Parathyroid adenoma (tissue), 2 donors: Measurements from ENCODE around the gene ENTPD8.

Experiments used
- H2AFZ ChIP-seq: fragments of 300-600 bp; sonication (generic); one replicate; pipeline ENCODE4 v1.7.0; 2017; ENCODE audit warnings: antibody characterized with exemption, mild to moderate bottlenecking
- H3K27ac ChIP-seq: fragments of 300-600 bp; sonication (generic); one replicate; pipeline ENCODE4 v1.7.0; 2017
- H3K27me3 ChIP-seq: fragments of 300-600 bp; sonication (generic); one replicate; pipeline ENCODE4 v1.7.0; 2017; ENCODE audit warnings: low read length; ENCODE audit not compliant: control insufficient read depth, insufficient read depth
- H3K36me3 ChIP-seq: fragments of 300-600 bp; sonication (generic); one replicate; pipeline ENCODE4 v1.7.0; 2017; ENCODE audit warnings: low read length; ENCODE audit not compliant: control insufficient read depth, insufficient read depth
- H3K4me1 ChIP-seq: fragments of 300-600 bp; sonication (generic); one replicate; pipeline ENCODE4 v1.7.0; 2017; ENCODE audit warnings: control low read depth
- H3K4me2 ChIP-seq: fragments of 300-600 bp; sonication (generic); one replicate; pipeline ENCODE4 v1.7.0; 2017; ENCODE audit warnings: low read length
- H3K4me3 ChIP-seq: fragments of 300-600 bp; sonication (generic); one replicate; pipeline ENCODE4 v1.7.0; 2017; ENCODE audit warnings: low read depth, low read length
- H3K79me2 ChIP-seq: fragments of 300-600 bp; sonication (generic); one replicate; pipeline ENCODE4 v1.7.0; 2017; ENCODE audit warnings: control low read depth
- H3K9ac ChIP-seq: fragments of 300-600 bp; sonication (generic); one replicate; pipeline ENCODE4 v1.7.0; 2017; ENCODE audit warnings: mild to moderate bottlenecking
- H3K9me3 ChIP-seq: fragments of 300-600 bp; sonication (generic); one replicate; pipeline ENCODE4 v1.7.0; 2017; ENCODE audit warnings: low read length; ENCODE audit not compliant: control insufficient read depth
- TF ChIP-seq, protein P1 (sequence below): fragments of 300-600 bp; sonication (generic); IDR thresholded peaks from one replicate; pipeline ENCODE4 v1.7.0; 2017; ENCODE audit warnings: antibody characterized with exemption, mild to moderate bottlenecking
- donor health status: primary hyperparathyroidism.

Gene ENTPD8

DNA sequence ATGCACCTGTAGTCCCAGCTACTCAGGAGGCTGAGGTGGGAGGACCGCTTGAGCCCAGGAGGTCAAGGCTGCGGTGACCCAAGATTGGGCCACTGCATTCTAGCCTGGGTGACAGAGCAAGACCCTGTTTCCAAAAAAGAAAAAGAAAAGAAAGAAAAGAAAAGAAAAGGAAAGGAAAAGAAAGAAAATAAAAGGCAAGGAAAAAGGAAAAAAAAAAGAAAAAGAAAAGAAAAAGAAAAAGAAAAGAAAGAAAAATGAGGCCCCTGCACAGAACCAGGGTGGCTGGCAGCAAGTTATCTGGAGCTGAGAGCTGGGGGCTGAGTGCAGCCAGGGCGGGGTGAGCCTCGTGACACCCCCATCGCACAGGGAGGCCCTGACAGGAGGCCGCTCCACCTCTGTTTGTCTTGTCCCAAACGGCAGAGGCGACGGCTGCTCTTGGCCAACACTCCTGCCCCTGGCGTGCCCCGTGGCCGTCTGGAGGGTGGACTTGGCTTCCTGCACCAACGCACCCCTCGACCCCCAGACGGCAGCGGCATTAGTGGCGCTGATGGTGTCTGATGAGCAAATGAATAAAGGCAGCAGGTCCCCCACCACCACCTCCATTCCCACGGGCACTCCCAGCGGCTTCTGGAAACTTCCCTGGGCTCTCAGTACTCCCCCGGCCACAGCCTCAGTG, 34.9 kb downstream of the ENTPD8 start:
- Histone ChIP-seq H3K27me3 (no peaks in the 10 kb centered on the region), H3K4me1 (no peaks in the 10 kb centered on the region), H3K27ac (no peak overlapping the region), H3K4me3 (no peak overlapping the region), H3K9ac (no peak overlapping the region), H2AFZ (no peak overlapping the region), H3K36me3 (no peaks in the 10 kb centered on the region), H3K4me2 (peak overlapping the region; percentile 57), H3K9me3 (no peaks in the 10 kb centered on the region), H3K79me2 (no peaks in the 10 kb centered on the region)
- TF ChIP-seq, protein P1, sequence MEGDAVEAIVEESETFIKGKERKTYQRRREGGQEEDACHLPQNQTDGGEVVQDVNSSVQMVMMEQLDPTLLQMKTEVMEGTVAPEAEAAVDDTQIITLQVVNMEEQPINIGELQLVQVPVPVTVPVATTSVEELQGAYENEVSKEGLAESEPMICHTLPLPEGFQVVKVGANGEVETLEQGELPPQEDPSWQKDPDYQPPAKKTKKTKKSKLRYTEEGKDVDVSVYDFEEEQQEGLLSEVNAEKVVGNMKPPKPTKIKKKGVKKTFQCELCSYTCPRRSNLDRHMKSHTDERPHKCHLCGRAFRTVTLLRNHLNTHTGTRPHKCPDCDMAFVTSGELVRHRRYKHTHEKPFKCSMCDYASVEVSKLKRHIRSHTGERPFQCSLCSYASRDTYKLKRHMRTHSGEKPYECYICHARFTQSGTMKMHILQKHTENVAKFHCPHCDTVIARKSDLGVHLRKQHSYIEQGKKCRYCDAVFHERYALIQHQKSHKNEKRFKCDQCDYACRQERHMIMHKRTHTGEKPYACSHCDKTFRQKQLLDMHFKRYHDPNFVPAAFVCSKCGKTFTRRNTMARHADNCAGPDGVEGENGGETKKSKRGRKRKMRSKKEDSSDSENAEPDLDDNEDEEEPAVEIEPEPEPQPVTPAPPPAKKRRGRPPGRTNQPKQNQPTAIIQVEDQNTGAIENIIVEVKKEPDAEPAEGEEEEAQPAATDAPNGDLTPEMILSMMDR = no peak

GRCh38 chr9:137405677-137406081, 35.5 kb downstream of the ENTPD8 start:
- H3K79me2 ChIP-seq = no peaks in the 10 kb centered on the region
- H3K27me3 ChIP-seq = no peaks in the 10 kb centered on the region
- H3K27ac ChIP-seq = no peak overlapping the region
- TF ChIP-seq, protein P1 = no peak
- no peak overlapping the region for H3K9ac ChIP-seq
- H2AFZ ChIP-seq = no peak overlapping the region
- no peaks in the 10 kb centered on the region for H3K4me1 ChIP-seq
- H3K4me3 ChIP-seq = no peak overlapping the region
- no peaks in the 10 kb centered on the region for H3K9me3 ChIP-seq
- H3K4me2 ChIP-seq = no peak overlapping the region
- H3K36me3 ChIP-seq = no peaks in the 10 kb centered on the region

DNA sequence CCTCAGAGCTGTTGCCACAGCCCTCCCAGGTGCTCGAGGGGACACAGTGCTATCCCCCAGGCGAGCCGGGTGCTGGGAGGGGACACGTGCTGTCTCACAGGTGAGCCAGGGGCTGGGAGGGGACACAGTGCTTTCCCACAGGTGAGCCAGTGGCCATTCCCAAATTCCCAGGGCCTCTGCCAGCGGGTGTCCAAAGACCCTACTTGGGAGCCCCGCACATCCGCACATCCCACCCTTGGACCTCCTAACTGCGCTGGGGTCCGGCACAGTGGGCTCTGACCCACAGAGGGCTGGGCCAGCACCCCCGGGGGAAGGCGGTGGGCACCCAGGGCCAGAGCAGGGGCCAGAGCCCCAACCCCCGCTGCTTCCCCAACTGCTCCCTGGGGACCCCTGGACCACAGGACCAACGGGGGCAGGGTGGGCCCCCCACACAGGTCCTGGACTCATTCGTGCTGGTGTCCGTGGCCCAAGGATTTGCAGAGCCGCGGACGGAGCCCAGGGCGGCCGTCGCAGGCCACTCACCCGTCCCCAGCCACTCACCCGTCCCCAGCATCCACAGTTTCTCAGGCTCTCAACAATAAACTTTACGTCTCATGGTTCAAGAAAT, 36.1 kb downstream of the ENTPD8 start:
- TF ChIP-seq, protein P1 = no peak
- Histone ChIP-seq H3K27ac (no peak overlapping the region), H2AFZ (no peak overlapping the region), H3K9ac (no peak overlapping the region), H3K4me1 (no peaks in the 10 kb centered on the region), H3K4me3 (no peak overlapping the region), H3K27me3 (no peaks in the 10 kb centered on the region), H3K36me3 (no peaks in the 10 kb centered on the region), H3K4me2 (no peak overlapping the region), H3K9me3 (no peaks in the 10 kb centered on the region), H3K79me2 (no peaks in the 10 kb centered on the region)

DNA sequence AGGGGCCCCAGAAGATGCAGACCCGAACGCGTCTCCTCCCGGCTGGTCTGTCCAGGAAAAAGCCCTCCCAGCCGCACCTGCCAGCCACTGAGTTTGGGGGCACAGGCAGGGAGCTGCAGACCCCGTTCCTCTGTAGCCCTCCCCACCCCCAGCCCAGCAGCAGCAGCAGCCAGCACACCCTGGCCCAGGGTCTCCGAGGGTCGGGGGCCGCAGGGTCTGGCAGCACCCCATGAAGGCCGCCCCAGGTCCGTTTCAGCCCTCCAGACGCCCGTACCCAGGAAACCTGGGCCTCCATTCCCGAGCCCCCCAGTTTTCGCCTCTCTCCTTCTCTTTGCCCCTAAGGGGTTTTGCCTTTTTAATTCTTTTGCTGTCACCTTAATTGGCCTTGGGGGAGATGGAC, 37.9 kb downstream of the ENTPD8 start:
- no peaks in the 10 kb centered on the region for H3K27me3 ChIP-seq
- H3K4me1 ChIP-seq = no peaks in the 10 kb centered on the region
- no peak overlapping the region for H3K4me2 ChIP-seq
- TF ChIP-seq, protein P1 = no peak
- H3K9ac ChIP-seq = no peak overlapping the region
- no peaks in the 10 kb centered on the region for H3K9me3 ChIP-seq
- no peak overlapping the region for H3K4me3 ChIP-seq
- H2AFZ ChIP-seq = no peak overlapping the region
- H3K36me3 ChIP-seq = no peaks in the 10 kb centered on the region
- no peaks in the 10 kb centered on the region for H3K79me2 ChIP-seq
- no peak overlapping the region for H3K27ac ChIP-seq

GRCh38 chr9:137402746-137403145, 38.4 kb downstream of the ENTPD8 start:
- Histone ChIP-seq H3K9me3 (no peaks in the 10 kb centered on the region), H3K27me3 (no peaks in the 10 kb centered on the region), H2AFZ (no peak overlapping the region), H3K27ac (no peak overlapping the region), H3K4me1 (no peaks in the 10 kb centered on the region), H3K79me2 (no peaks in the 10 kb centered on the region), H3K36me3 (no peaks in the 10 kb centered on the region), H3K9ac (no peak overlapping the region), H3K4me3 (no peak overlapping the region), H3K4me2 (no peak overlapping the region)
- TF ChIP-seq, protein P1 = no peak
